ENCODE measurements around the gene EXOSC10.
"Not testable (repeated sequence)": the region's sequence is repeated elsewhere in the genome, so short reads cannot be mapped to it uniquely, and the experiment has no call there.

EXOSC10 gene

DNA sequence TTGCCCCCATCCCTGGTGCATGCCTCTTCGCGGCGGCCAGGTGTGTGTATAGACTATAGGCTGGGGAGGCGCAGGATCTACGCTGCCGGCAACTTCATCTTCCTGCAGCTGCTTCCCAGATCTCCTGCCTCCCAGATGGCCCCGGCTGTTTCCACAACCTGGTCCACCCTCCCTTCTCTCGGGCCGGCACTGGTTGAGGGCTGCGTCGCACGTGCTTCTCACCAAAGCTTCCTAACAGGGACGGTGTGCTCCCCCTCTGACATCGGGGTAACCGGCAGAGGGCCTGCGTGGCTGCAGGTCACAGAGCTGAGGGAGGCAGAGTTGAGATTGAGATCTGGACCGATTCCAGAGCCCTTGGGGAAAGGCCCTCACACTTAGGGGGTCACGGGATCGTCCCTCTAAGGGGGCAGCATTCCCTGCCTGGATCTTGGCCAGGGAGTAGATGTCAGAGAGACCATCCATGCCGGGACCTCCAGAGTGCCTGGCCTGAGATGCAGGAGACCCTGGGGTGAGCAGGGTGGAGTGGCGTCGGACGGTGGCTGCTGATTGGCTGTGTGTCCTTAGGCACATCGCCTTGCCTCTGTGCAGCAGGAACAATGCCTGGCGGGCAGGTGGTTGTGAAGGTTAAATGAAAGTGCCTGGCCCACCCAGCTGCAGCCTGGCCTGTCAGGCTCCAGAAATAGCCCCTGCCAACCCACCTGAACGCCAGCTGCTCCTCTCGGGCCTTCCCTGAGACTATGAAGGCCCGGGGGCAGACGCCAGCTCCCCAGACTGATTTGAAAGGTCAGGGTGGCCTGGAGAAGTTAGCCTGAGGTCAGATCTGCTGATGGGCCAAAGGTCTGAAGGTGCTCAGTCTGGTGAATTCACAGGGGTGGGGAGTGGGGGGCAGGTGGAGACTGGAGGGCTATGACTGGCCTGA lies 46.6 kb downstream of the EXOSC10 start:
- H3K4me3 ChIP-seq (ENCODE audit: low read length), result no peak overlapping the region
- no peaks in the 10 kb centered on the region for H3K27me3 ChIP-seq (ENCODE audit: insufficient read depth, low read length)
- no peak overlapping the region for H3K9ac ChIP-seq (ENCODE audit: low read depth, low read length)
- peaks cover 4% of the 10 kb centered on the region; the same call in 1 of the 2 replicates for H3K4me1 ChIP-seq (ENCODE audit: insufficient read depth, low read length)
- H3K27ac ChIP-seq (ENCODE audit: low read depth, low read length), result no peak overlapping the region
- peaks cover 27% of the 10 kb centered on the region for H3K36me3 ChIP-seq (ENCODE audit: insufficient read depth, low read length)
- H3K9me3 ChIP-seq (ENCODE audit: insufficient read depth, low read depth, low read length), result no peaks in the 10 kb centered on the region
- WGBS, result 78% methylated on average over 29 of the region's 29 CpGs

DNA sequence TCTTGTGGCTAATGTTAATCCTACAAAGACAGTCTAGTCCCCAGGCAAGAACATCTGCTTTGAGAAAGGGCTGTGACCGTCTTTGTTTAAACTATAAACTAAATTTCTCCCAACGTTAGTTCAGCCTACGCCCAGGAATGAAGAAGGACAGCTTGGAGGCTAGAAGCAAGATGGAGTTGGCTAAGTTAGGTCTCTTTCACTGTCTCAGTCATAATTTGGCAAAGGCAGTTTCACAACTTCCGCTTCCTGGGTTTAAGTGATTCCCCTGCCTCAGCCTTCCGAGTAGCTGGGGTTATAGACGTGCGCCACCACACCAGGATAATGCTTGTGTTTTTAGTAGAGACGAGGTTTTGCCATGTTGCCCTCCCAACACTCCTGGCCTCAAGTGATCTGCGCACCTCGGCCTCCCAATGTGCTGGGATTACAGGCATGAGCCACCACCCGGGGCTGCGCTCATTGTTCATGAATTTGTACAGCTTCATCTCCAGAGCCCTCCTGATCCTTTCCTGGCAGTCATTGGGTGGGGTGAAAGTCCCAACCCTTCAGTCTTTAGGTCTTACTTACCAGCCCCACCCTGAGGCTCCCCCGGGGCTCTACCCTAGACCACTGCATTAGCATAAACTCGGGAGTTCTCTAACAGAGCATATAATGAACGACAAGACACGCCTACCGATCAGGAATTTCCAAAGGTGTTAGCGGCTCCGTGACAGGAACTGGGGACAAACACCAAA lies 47.7 kb downstream of the EXOSC10 start:
- no peak overlapping the region for H3K27ac ChIP-seq (ENCODE audit: low read depth, low read length)
- H3K27me3 ChIP-seq (ENCODE audit: insufficient read depth, low read length), result no peaks in the 10 kb centered on the region
- H3K4me3 ChIP-seq (ENCODE audit: low read length), result no peak overlapping the region
- H3K9ac ChIP-seq (ENCODE audit: low read depth, low read length), result no peak overlapping the region
- 78% methylated on average over 19 of the region's 19 CpGs for WGBS
- no peaks in the 10 kb centered on the region for H3K9me3 ChIP-seq (ENCODE audit: insufficient read depth, low read depth, low read length)
- peaks cover 17% of the 10 kb centered on the region for H3K36me3 ChIP-seq (ENCODE audit: insufficient read depth, low read length)
- H3K4me1 ChIP-seq (ENCODE audit: insufficient read depth, low read length), result peaks cover 4% of the 10 kb centered on the region; the same call in 1 of the 2 replicates

- H3K9ac ChIP-seq (ENCODE audit: low read depth, low read length); H3K27me3 ChIP-seq (ENCODE audit: insufficient read depth, low read length); H3K27ac ChIP-seq (ENCODE audit: low read depth, low read length); H3K36me3 ChIP-seq (ENCODE audit: insufficient read depth, low read length); H3K4me1 ChIP-seq (ENCODE audit: insufficient read depth, low read length); H3K4me3 ChIP-seq (ENCODE audit: low read length); H3K9me3 ChIP-seq (ENCODE audit: insufficient read depth, low read depth, low read length): not testable (repeated sequence)
- WGBS, result 94% methylated on average over 10 of the region's 10 CpGs
Measured at GRCh38 chr1:11051121-11051520, 48.5 kb downstream of the EXOSC10 start.

DNA sequence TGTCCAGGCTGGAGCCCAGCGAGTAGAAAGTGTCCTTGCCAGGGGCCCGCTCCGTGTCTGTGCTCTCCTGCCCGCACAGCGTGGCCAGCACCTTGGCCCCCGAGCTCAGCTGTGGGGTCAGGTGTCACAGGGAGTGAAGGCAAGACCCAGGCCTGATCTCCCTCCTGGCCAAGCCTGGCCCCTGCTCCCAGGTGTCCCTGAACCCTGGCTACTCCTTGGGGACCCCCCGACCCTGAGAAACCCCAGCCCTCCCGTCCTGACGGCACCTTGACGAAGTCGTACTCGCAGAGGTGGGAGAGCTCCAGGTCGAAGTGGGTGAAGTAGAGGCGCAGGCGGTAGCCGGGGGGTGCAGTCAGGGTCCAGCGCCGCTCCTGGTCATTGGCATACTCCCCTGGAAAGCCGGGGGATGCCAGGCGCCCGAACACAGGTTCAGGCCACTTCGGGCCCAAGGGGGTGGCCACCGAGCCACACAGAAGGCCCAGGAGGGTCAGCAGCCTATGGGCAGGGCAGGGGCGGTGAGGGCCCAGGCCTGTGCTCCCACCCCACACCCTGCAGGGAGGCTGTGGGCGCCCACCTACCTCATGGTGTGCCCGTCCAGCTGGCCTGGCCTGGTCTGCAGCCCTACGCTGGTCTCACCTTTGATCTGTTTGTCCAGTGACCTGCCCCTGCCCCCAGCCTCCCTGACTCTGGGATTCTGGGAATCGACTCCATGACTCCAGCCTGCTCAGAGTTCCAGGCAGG lies 52.9 kb downstream of the EXOSC10 start, which contains the start of gene MASP2:
MASP2 (minus strand) TSS at position 615 of the 741 bp plus-strand sequence; CDS start at position 583, 32 bp downstream.
- H3K36me3 ChIP-seq (ENCODE audit: insufficient read depth, low read length), result no peaks in the 10 kb centered on the region
- no peak within 1 kb of the TSS for H3K27ac ChIP-seq (ENCODE audit: low read depth, low read length)
- no peak within 1 kb of the TSS for H3K4me3 ChIP-seq (ENCODE audit: low read length)
- no peak within 1 kb of the TSS for H3K9ac ChIP-seq (ENCODE audit: low read depth, low read length)
- 0 out of 2 replicates have a peak, but pooled peaks cover under 1% of the 10 kb centered on the region for H3K4me1 ChIP-seq (ENCODE audit: insufficient read depth, low read length)
- no peaks in the 10 kb centered on the region for H3K27me3 ChIP-seq (ENCODE audit: insufficient read depth, low read length)
- WGBS, result 95% methylated on average over 28 of the region's 28 CpGs
- H3K9me3 ChIP-seq (ENCODE audit: insufficient read depth, low read depth, low read length), result no peaks in the 10 kb centered on the region

DNA sequence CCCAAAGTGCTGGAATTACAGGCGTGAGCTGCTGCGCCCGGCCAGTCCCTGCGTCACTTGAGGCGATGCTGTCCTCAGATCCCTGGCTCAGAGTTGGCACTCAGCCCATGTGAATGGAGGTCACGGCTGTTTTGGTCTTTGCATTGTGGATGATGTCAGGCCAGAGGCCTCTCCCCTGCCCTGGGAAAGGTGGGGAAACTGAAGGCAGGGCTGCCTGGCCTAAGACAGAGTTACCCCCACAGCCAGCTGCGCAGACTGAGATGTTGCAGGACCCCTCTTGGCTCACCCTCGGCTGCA lies 53.5 kb downstream of the EXOSC10 start:
- 93% methylated on average over 8 of the region's 8 CpGs for WGBS
- H3K4me1 ChIP-seq (ENCODE audit: insufficient read depth, low read length), result no peaks in the 10 kb centered on the region
- no peak overlapping the region for H3K27ac ChIP-seq (ENCODE audit: low read depth, low read length)
- no peaks in the 10 kb centered on the region for H3K27me3 ChIP-seq (ENCODE audit: insufficient read depth, low read length)
- no peaks in the 10 kb centered on the region for H3K9me3 ChIP-seq (ENCODE audit: insufficient read depth, low read depth, low read length)
- no peak overlapping the region for H3K4me3 ChIP-seq (ENCODE audit: low read length)
- H3K36me3 ChIP-seq (ENCODE audit: insufficient read depth, low read length), result no peaks in the 10 kb centered on the region
- no peak overlapping the region for H3K9ac ChIP-seq (ENCODE audit: low read depth, low read length)

DNA sequence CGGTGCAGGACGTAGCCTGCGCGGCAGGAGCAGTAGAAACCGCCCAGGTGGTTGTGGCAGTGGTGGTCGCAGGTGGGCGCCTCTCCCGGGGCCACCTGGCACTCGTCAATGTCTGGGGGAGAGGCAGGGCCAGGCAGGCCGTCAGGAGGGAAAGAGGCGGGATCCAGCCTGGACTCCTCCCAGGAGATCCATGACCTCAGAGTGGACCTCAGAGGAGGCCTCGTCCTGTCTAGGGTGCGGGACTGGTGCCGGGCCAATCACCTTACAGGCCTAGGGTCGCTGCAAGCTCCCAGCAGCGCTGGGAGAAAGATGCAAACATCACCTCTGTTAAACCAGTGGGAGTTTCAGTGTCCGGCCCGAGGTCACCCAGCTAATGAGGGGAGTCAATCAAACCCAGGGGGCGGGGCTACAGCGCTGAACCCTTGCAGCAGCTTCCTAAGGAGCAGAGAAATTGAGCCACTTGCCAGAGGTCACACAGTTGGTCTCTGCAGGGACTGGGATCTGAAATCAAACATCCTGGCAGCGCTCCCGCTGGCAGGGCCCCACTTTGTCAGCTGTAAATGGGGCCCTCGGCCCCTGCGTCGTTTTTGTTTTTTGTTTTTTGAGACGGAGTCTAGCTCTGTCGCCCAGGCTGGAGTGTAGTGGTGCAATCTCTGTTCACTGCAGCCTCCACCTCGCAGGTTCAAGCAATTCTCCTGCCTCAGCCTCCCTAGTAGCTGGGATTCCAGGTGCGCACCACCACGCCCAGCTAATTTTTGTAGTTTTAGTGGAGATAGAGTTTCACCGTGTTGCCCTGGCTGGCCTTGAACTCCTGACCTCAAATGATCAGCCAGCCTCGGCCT lies 54.0 kb downstream of the EXOSC10 start:
- Histone ChIP-seq H3K27me3 (ENCODE audit: insufficient read depth, low read length) (no peaks in the 10 kb centered on the region), H3K27ac (ENCODE audit: low read depth, low read length) (no peak overlapping the region), H3K9me3 (ENCODE audit: insufficient read depth, low read depth, low read length) (no peaks in the 10 kb centered on the region), H3K4me3 (ENCODE audit: low read length) (0 out of 2 replicates have a peak overlapping the region, but pooled peaks have one; percentile 17), H3K4me1 (ENCODE audit: insufficient read depth, low read length) (no peaks in the 10 kb centered on the region), H3K36me3 (ENCODE audit: insufficient read depth, low read length) (no peaks in the 10 kb centered on the region), H3K9ac (ENCODE audit: low read depth, low read length) (no peak overlapping the region)
- WGBS, result 68% methylated on average over 32 of the region's 32 CpGs

GRCh38 chr1:11044849-11045427 lies 54.7 kb downstream of the EXOSC10 start:
- H3K9ac ChIP-seq (ENCODE audit: low read depth, low read length), result no peak overlapping the region
- no peak overlapping the region for H3K4me3 ChIP-seq (ENCODE audit: low read length)
- no peaks in the 10 kb centered on the region for H3K4me1 ChIP-seq (ENCODE audit: insufficient read depth, low read length)
- no peaks in the 10 kb centered on the region for H3K27me3 ChIP-seq (ENCODE audit: insufficient read depth, low read length)
- H3K27ac ChIP-seq (ENCODE audit: low read depth, low read length), result no peak overlapping the region
- H3K9me3 ChIP-seq (ENCODE audit: insufficient read depth, low read depth, low read length), result no peaks in the 10 kb centered on the region
- 92% methylated on average over 16 of the region's 16 CpGs for WGBS
- no peaks in the 10 kb centered on the region for H3K36me3 ChIP-seq (ENCODE audit: insufficient read depth, low read length)

DNA sequence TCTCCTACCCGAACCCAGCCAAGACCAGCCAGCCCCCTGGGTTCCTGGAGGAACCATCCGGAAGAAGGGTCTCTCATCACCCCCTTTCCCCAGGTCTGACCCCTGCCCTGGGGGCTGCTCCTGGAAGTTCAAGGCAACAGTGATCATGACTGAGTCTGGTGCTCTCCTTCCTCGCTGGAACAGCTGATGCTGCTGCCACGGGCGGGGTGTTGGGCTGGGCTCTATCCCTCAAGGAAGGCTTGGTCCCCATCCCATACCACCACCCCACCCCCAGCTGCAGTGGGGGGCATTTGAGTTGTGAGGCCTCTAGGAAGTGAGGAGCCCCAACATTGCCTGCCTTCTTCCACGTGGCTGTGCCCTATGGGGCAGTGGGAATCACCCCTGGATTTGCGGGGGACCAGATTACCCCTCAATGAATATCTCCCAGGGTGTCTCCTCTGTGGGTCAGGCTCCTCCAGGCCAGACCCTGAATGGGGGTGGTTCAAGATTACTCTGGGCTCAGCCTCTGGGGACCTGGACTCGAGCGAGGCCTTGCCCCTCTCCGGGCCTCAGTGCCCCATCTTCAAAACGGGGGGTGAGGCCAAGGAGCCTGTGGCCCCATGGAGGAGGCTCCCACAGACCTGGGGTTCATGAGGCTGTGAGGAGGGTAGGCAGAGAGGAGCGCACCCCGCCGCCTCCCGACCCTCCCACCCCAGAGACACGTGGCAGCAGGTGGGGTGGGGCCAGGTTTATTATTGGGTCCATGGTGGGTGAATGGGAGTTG lies 55.4 kb downstream of the EXOSC10 start:
- no peaks in the 10 kb centered on the region for H3K36me3 ChIP-seq (ENCODE audit: insufficient read depth, low read length)
- no peaks in the 10 kb centered on the region for H3K9me3 ChIP-seq (ENCODE audit: insufficient read depth, low read depth, low read length)
- WGBS, result 89% methylated on average over 16 of the region's 16 CpGs

DNA sequence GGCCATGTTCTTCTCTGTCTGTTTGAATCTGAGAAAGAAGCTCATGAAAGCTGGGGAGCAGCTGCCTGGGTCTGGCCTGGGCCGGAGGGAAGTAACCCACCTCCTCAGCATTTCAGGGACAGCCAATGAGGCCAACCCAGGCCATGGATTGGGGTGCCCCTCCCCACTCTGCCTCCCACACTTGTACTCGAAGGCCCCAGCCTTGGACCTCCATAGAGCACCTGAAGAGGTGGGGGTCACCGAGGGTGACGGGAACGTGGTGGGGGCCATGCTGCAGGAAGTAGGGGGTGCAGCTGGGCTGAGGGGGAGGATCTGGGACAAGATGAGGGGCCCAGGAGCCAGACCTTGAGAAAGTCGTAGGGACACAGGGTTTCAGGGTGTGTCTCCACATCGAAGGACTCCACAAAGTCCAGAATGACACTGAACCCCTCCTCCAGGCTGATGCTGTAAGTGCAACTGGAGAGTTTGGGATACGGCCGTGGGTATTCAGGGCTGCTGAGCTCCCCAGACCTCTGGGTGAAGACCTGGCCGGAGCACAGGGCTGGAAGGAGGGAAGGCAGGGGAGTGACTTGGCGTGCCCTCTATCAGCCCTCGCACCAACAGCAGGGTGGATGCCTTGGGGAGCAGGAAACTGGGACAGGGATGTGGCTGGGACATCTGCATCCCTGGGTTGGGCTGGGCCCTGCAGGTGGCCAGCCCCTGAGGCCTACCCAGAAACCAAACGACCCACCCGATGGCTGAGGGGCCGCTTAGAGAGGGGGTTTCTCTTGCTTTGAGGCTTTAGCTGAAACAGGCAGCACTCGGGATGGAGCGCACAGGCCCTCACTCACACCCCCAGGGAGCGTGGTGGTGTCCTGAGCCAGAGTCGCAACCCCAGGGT lies 56.4 kb downstream of the EXOSC10 start:
- no peaks in the 10 kb centered on the region for H3K4me1 ChIP-seq (ENCODE audit: insufficient read depth, low read length)
- no peaks in the 10 kb centered on the region for H3K27me3 ChIP-seq (ENCODE audit: insufficient read depth, low read length)
- no peaks in the 10 kb centered on the region for H3K36me3 ChIP-seq (ENCODE audit: insufficient read depth, low read length)
- H3K9me3 ChIP-seq (ENCODE audit: insufficient read depth, low read depth, low read length), result no peaks in the 10 kb centered on the region
- WGBS, result 87% methylated on average over 19 of the region's 19 CpGs
- H3K9ac ChIP-seq (ENCODE audit: low read depth, low read length), result no peak overlapping the region
- H3K4me3 ChIP-seq (ENCODE audit: low read length), result no peak overlapping the region
- H3K27ac ChIP-seq (ENCODE audit: low read depth, low read length), result no peak overlapping the region

More for the DNA sequence above, 55.4 kb downstream of the EXOSC10 start:
- H3K4me3 ChIP-seq (ENCODE audit: low read length), result no peak overlapping the region
- no peaks in the 10 kb centered on the region for H3K27me3 ChIP-seq (ENCODE audit: insufficient read depth, low read length)
- H3K9ac ChIP-seq (ENCODE audit: low read depth, low read length), result no peak overlapping the region
- H3K4me1 ChIP-seq (ENCODE audit: insufficient read depth, low read length), result no peaks in the 10 kb centered on the region
- no peak overlapping the region for H3K27ac ChIP-seq (ENCODE audit: low read depth, low read length)
